NCI-H1048 (cell line): ENCODE measurements around the gene SS18L1.

ENCODE experiments used
- DNase-seq: peaks from one replicate; lab custom pipeline; 2025; lab: John Stamatoyannopoulos, UW

Gene SS18L1

GRCh38 chr20:62195736-62196135 lies 52.2 kb downstream of the SS18L1 start:
- no peak for DNase-seq

GRCh38 chr20:62196286-62196685 lies 52.7 kb downstream of the SS18L1 start:
- no peak for DNase-seq

GRCh38 chr20:62197311-62197710 lies 53.7 kb downstream of the SS18L1 start:
- no peak for DNase-seq

- DNase-seq, result no peak
Measured at GRCh38 chr20:62197801-62198200, 54.2 kb downstream of the SS18L1 start.

- no peak for DNase-seq
Measured at GRCh38 chr20:62198496-62198895, 54.9 kb downstream of the SS18L1 start.

- DNase-seq, result no peak
Measured at GRCh38 chr20:62198931-62199330, 55.4 kb downstream of the SS18L1 start.

- DNase-seq, result no peak
Measured at GRCh38 chr20:62200491-62201172, 57.1 kb downstream of the SS18L1 start.

GRCh38 chr20:62201173-62202082 lies 57.9 kb downstream of the SS18L1 start:
- DNase-seq, result no peak

- no peak for DNase-seq
Measured at GRCh38 chr20:62202083-62202395, 58.5 kb downstream of the SS18L1 start.

GRCh38 chr20:62202676-62203377 lies 59.3 kb downstream of the SS18L1 start:
- no peak for DNase-seq

- DNase-seq, result no peak
Measured at GRCh38 chr20:62203378-62204030, 59.9 kb downstream of the SS18L1 start.

GRCh38 chr20:62205618-62206387 lies 62.2 kb downstream of the SS18L1 start:
- DNase-seq, result no peak

GRCh38 chr20:62206388-62206775 lies 62.8 kb downstream of the SS18L1 start:
- DNase-seq, result no peak

GRCh38 chr20:62208061-62208794 lies 64.7 kb downstream of the SS18L1 start:
- no peak for DNase-seq

- no peak for DNase-seq
Measured at GRCh38 chr20:62208795-62209755, 65.5 kb downstream of the SS18L1 start.

- no peak for DNase-seq
Measured at GRCh38 chr20:62209850-62210495, 66.4 kb downstream of the SS18L1 start.

- no peak for DNase-seq
Measured at GRCh38 chr20:62210496-62210855, 66.9 kb downstream of the SS18L1 start.

- DNase-seq, result no peak
Measured at GRCh38 chr20:62211216-62211615, 67.6 kb downstream of the SS18L1 start.

- DNase-seq, result no peak
Measured at GRCh38 chr20:62211769-62212288, 68.3 kb downstream of the SS18L1 start.
